Coronary artery (tissue), 2 donors: ENCODE results near the gene NHLH2.
A peak's percentile ranks its signal among the peaks of the same experiment; 100 is the strongest.

Experiments
- DNase-seq: peaks from one replicate; pipeline ENCODE4 v3.0.0-alpha.2; 2017; ENCODE audit warnings: low spot score
- H3K27ac ChIP-seq, 2 donors: fragments of 200-600 bp; sonication (generic); one replicate each; pipeline ENCODE4 v1.5.1; 2016 to 2019
- H3K4me3 ChIP-seq: fragments of 200-600 bp; sonication (generic); 2 replicates; pipeline ENCODE4 v1.5.1; 2016; ENCODE audit warnings: mild to moderate bottlenecking, moderate library complexity
- CTCF ChIP-seq: fragments of 200-600 bp; sonication (generic); IDR thresholded peaks from one replicate; pipeline ENCODE4 v1.5.1; 2019; ENCODE audit warnings: antibody characterized with exemption

Gene NHLH2

GRCh38 chr1:115829023-115829674, 11.8 kb downstream of the NHLH2 start:
- DNase-seq: no peak
- peak overlapping the region; percentile 69 for H3K4me3 ChIP-seq
- no peak overlapping the region for H3K27ac ChIP-seq
- no peak for TF ChIP-seq CTCF

- no peak for TF ChIP-seq CTCF
- DNase-seq: no peak
- H3K27ac ChIP-seq: no peak overlapping the region
- peak overlapping the region; percentile 69 for H3K4me3 ChIP-seq
Observed at GRCh38 chr1:115828101-115829022, 12.6 kb downstream of the NHLH2 start.

GRCh38 chr1:115827452-115828044, 13.4 kb downstream of the NHLH2 start:
- no peak overlapping the region for H3K4me3 ChIP-seq
- no peak for DNase-seq
- no peak overlapping the region for H3K27ac ChIP-seq
- TF ChIP-seq CTCF: no peak

- H3K27ac ChIP-seq: no peak overlapping the region
- DNase-seq: no peak
- TF ChIP-seq CTCF: no peak
- H3K4me3 ChIP-seq: no peak overlapping the region
Observed at GRCh38 chr1:115826628-115827027, 14.3 kb downstream of the NHLH2 start.

- no peak for DNase-seq
- TF ChIP-seq CTCF: no peak
- H3K4me3 ChIP-seq: no peak overlapping the region
- no peak overlapping the region for H3K27ac ChIP-seq
Observed at GRCh38 chr1:115822117-115822516, 18.8 kb downstream of the NHLH2 start.

- no peak for DNase-seq
- Histone ChIP-seq H3K27ac (no peak overlapping the region), H3K4me3 (no peak overlapping the region)
- no peak for TF ChIP-seq CTCF
Observed at GRCh38 chr1:115815694-115816093, 25.2 kb downstream of the NHLH2 start.
